ENCODE results near the gene CWH43.
"Not testable (repeated sequence)": the region's sequence is repeated elsewhere in the genome, so short reads cannot be mapped to it uniquely, and the experiment has no call there.

- not testable (repeated sequence) for TF ChIP-seq CTCF (IDR thresholded peaks at IDR 0.05); EZH2 (IDR thresholded peaks at IDR 0.05; ENCODE audit: borderline replicate concordance, insufficient read depth, low read depth, low read length, poor library complexity, severe bottlenecking)
Measured at GRCh38 chr4:49103436-49104136, 117.5 kb downstream of the CWH43 start.
